Hepatocyte (in vitro differentiated cells): ENCODE results near the gene KPNB1.

ENCODE experiments used
- EZH2 ChIP-seq: fragments of 200-600 bp; sonication (generic); IDR thresholded peaks from 2 replicates; pipeline ENCODE4 v1.6.1; 2016; ENCODE audit warnings: antibody characterized with exemption, mild to moderate bottlenecking, borderline replicate concordance
- EZH2phosphoT487 ChIP-seq: fragments of 200-600 bp; sonication (generic); IDR thresholded peaks from one replicate; pipeline ENCODE4 v1.6.1; 2018; ENCODE audit warnings: antibody characterized with exemption, mild to moderate bottlenecking, low read depth, moderate library complexity; ENCODE audit not compliant: unreplicated experiment, severe bottlenecking
- TF ChIP-seq, protein P1 (sequence below): fragments of 200-600 bp; sonication (generic); IDR thresholded peaks from 2 replicates; pipeline ENCODE4 v1.5.1; 2016; ENCODE audit warnings: antibody characterized with exemption, mild to moderate bottlenecking; ENCODE audit not compliant: poor library complexity

DNA sequence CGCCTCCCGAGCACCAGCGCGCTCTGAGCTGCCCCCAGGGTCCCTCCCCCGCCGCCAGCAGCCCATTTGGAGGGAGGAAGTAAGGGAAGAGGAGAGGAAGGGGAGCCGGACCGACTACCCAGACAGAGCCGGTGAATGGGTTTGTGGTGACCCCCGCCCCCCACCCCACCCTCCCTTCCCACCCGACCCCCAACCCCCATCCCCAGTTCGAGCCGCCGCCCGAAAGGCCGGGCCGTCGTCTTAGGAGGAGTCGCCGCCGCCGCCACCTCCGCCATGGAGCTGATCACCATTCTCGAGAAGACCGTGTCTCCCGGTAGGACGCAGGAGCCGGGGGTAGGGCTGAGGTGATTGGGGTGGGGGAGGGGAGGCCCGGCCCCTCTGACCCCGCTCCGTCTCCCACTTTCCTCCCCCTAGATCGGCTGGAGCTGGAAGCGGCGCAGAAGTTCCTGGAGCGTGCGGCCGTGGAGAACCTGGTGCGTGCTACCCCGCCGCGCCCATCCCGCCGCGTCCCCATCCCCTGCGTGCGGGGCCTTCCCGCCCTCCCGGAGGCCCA, 329 bp downstream of the KPNB1 start:
- TF ChIP-seq, protein P1, sequence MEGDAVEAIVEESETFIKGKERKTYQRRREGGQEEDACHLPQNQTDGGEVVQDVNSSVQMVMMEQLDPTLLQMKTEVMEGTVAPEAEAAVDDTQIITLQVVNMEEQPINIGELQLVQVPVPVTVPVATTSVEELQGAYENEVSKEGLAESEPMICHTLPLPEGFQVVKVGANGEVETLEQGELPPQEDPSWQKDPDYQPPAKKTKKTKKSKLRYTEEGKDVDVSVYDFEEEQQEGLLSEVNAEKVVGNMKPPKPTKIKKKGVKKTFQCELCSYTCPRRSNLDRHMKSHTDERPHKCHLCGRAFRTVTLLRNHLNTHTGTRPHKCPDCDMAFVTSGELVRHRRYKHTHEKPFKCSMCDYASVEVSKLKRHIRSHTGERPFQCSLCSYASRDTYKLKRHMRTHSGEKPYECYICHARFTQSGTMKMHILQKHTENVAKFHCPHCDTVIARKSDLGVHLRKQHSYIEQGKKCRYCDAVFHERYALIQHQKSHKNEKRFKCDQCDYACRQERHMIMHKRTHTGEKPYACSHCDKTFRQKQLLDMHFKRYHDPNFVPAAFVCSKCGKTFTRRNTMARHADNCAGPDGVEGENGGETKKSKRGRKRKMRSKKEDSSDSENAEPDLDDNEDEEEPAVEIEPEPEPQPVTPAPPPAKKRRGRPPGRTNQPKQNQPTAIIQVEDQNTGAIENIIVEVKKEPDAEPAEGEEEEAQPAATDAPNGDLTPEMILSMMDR: no peak
- TF ChIP-seq EZH2phosphoT487 (no peak), EZH2 (no peak)
